ENCODE data around the gene UGT3A1. TPM values are rescaled to one million over a fixed set of nuclear protein-coding genes. Genes with fewer than 3 reads are reported as not detected.

The UGT3A1 gene
- total RNA-seq, 1 donor from 2014 or later = not detected

DNA sequence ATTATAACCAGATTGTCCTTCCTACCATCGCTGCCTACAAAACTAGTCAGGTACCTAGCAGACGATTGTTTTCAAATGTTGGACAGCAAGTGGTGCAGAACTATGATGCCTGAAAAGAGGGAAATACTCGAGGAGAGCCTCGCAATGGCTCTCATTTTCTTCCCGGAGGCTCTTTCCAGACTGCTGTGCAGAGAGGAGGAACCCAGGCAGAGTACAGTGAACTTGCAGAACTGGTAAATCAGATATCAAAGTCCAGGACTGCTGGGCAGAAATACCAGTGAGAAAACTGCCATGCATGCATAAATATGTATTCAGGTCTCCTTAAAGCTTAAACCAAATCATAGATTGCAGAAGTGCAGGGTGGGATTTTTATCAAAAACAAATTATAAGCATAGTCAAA, 26.4 kb upstream of the UGT3A1 start:
- intact Hi-C loops (cut with DNase I) = no loop called here
- Histone ChIP-seq H3K4me3 (no peak overlapping the region), H3K27me3 (no peaks in the 10 kb centered on the region), H3K27ac (no peak overlapping the region), H3K36me3 (no peaks in the 10 kb centered on the region), H3K9me3 (peaks cover 9% of the 10 kb centered on the region), H3K4me1 (no peaks in the 10 kb centered on the region)
- DNase-seq (ENCODE audit: extremely low spot score in 2 of 2) = peak in 1 of 2 donors; percentile 58
- TF ChIP-seq POLR2A (IDR thresholded peaks at IDR 0.05) (no peak), POLR2AphosphoS5 (IDR thresholded peaks at IDR 0.05; ENCODE audit: insufficient read depth in 1 of 2, low read depth in 1 of 2) (no peak)
- TF ChIP-seq, protein P1, sequence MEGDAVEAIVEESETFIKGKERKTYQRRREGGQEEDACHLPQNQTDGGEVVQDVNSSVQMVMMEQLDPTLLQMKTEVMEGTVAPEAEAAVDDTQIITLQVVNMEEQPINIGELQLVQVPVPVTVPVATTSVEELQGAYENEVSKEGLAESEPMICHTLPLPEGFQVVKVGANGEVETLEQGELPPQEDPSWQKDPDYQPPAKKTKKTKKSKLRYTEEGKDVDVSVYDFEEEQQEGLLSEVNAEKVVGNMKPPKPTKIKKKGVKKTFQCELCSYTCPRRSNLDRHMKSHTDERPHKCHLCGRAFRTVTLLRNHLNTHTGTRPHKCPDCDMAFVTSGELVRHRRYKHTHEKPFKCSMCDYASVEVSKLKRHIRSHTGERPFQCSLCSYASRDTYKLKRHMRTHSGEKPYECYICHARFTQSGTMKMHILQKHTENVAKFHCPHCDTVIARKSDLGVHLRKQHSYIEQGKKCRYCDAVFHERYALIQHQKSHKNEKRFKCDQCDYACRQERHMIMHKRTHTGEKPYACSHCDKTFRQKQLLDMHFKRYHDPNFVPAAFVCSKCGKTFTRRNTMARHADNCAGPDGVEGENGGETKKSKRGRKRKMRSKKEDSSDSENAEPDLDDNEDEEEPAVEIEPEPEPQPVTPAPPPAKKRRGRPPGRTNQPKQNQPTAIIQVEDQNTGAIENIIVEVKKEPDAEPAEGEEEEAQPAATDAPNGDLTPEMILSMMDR (IDR thresholded peaks at IDR 0.05) = no peak

GRCh38 chr5:36017004-36017403, 25.8 kb upstream of the UGT3A1 start:
- Histone ChIP-seq H3K27me3 (no peaks in the 10 kb centered on the region), H3K27ac (no peak overlapping the region), H3K4me1 (no peaks in the 10 kb centered on the region), H3K4me3 (no peak overlapping the region), H3K36me3 (no peaks in the 10 kb centered on the region), H3K9me3 (peaks cover 9% of the 10 kb centered on the region)
- intact Hi-C loops (cut with DNase I) = no loop called here
- TF ChIP-seq, protein P1 (IDR thresholded peaks at IDR 0.05) = no peak
- TF ChIP-seq POLR2A (IDR thresholded peaks at IDR 0.05) = no peak
- no peak for TF ChIP-seq POLR2AphosphoS5 (IDR thresholded peaks at IDR 0.05; ENCODE audit: insufficient read depth in 1 of 2, low read depth in 1 of 2)
- DNase-seq (ENCODE audit: extremely low spot score in 2 of 2) = peak in 1 of 2 donors; percentile 10

DNA sequence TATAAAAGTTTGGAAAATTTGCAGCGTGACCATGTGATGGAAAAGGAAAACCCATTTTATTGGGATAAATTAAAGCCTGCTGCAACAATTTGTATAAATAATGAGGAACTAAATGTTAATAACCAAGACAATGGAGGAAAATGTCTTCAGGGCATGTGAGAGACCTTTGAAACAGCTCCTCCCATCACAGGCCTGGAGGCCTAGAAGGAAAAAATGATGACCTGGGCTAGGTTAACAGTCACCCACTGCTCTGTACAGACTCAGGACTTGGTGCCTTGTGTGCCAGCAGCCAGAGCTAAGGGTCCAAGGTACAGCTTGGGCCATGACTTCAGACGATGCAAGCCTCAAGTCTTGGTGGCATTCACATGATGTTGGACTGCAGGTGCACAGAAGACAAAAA, 22.0 kb upstream of the UGT3A1 start:
- peak in 1 of 2 donors; percentile 32 for DNase-seq (ENCODE audit: extremely low spot score in 2 of 2)
- Histone ChIP-seq H3K36me3 (no peaks in the 10 kb centered on the region), H3K27ac (no peak overlapping the region), H3K4me3 (no peak overlapping the region), H3K9me3 (peaks cover 9% of the 10 kb centered on the region), H3K27me3 (no peaks in the 10 kb centered on the region), H3K4me1 (no peaks in the 10 kb centered on the region)
- intact Hi-C loops (cut with DNase I) = no loop called here
- TF ChIP-seq, protein P1 (IDR thresholded peaks at IDR 0.05) = no peak
- TF ChIP-seq POLR2AphosphoS5 (IDR thresholded peaks at IDR 0.05; ENCODE audit: insufficient read depth in 1 of 2, low read depth in 1 of 2) (no peak), POLR2A (IDR thresholded peaks at IDR 0.05) (no peak)

DNA sequence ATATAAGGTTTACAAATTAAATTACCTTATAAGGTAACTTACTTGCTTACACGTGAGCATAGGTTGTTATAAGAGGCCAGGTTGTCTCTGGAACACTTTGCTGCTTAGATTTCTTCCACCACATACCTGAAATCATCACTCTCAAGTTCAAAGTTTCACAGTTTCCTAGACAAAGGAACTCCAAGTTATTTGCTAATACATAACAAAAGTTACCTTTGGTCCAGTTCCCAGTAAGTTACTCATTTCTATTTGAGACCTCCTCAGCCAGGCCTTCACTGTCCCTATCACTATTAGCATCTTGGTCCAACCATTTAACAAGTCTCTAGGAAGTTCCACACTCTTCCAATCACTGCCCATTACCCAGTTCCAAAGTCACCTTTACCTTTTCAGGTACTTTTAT, 18.5 kb upstream of the UGT3A1 start:
- Histone ChIP-seq H3K4me3 (no peak overlapping the region), H3K27ac (no peak overlapping the region), H3K27me3 (no peaks in the 10 kb centered on the region), H3K36me3 (no peaks in the 10 kb centered on the region), H3K4me1 (no peaks in the 10 kb centered on the region), H3K9me3 (no peaks in the 10 kb centered on the region)
- intact Hi-C loops (cut with DNase I) = no loop called here
- TF ChIP-seq POLR2A (IDR thresholded peaks at IDR 0.05) = no peak
- no peak for TF ChIP-seq POLR2AphosphoS5 (IDR thresholded peaks at IDR 0.05; ENCODE audit: insufficient read depth in 1 of 2, low read depth in 1 of 2)
- TF ChIP-seq, protein P1 (IDR thresholded peaks at IDR 0.05) = no peak
- no peak for DNase-seq (ENCODE audit: extremely low spot score in 2 of 2)

GRCh38 chr5:36007366-36007765, 16.2 kb upstream of the UGT3A1 start:
- Histone ChIP-seq H3K36me3 (no peaks in the 10 kb centered on the region), H3K4me3 (no peak overlapping the region), H3K27me3 (no peaks in the 10 kb centered on the region), H3K27ac (no peak overlapping the region), H3K4me1 (no peaks in the 10 kb centered on the region), H3K9me3 (no peaks in the 10 kb centered on the region)
- TF ChIP-seq, protein P1 (IDR thresholded peaks at IDR 0.05) = no peak
- TF ChIP-seq POLR2AphosphoS5 (IDR thresholded peaks at IDR 0.05; ENCODE audit: insufficient read depth in 1 of 2, low read depth in 1 of 2) (no peak), POLR2A (IDR thresholded peaks at IDR 0.05) (no peak)
- no peak for DNase-seq (ENCODE audit: extremely low spot score in 2 of 2)
- intact Hi-C loops (cut with DNase I) = no loop called here

All from vagina (tissue), 2 donors.